Loucy (cell line): ENCODE data around the gene FTL.

Experiments used
- CTCF ChIP-seq: fragments of 200-600 bp; sonication (generic); conservative IDR thresholded peaks from 2 replicates; pipeline ENCODE4 v1.5.1; 2014; ENCODE audit warnings: mild to moderate bottlenecking, antibody characterized with exemption, low read length
- EZH2phosphoT487 ChIP-seq: fragments of 200-600 bp; IDR thresholded peaks from 2 replicates; pipeline ENCODE4 v1.6.1; 2018; ENCODE audit warnings: antibody characterized with exemption, mild to moderate bottlenecking, moderate library complexity, borderline replicate concordance

- no peak for TF ChIP-seq CTCF
- TF ChIP-seq EZH2phosphoT487 = no peak
Measured at GRCh38 chr19:48992581-48993174, 27.6 kb downstream of the FTL start.
